Erythroblast (primary cell): ENCODE data around the gene PITPNC1.

Experiments used
- DNase-seq, 2 experiments: peaks; one replicate each; lab custom pipeline; 2025; lab: John Stamatoyannopoulos, UW
- GATA1 ChIP-seq: IDR thresholded peaks from 2 replicates; pipeline ENCODE4 v1.6.1; 2011; ENCODE audit warnings: low read depth, mild to moderate bottlenecking, control low read depth, low read length, moderate library complexity
- POLR2A ChIP-seq: IDR thresholded peaks from 2 replicates; pipeline ENCODE4 v1.6.1; 2011; ENCODE audit warnings: mild to moderate bottlenecking, low read length

PITPNC1 gene

GRCh38 chr17:67655478-67656148 is 278.5 kb downstream of the PITPNC1 start:
- TF ChIP-seq POLR2A, result no peak
- TF ChIP-seq GATA1, result no peak
- no peak for DNase-seq

- no peak for TF ChIP-seq POLR2A
- TF ChIP-seq GATA1, result no peak
- DNase-seq, result no peak
Observed at GRCh38 chr17:67656494-67657203, 279.6 kb downstream of the PITPNC1 start.

GRCh38 chr17:67657596-67657995 is 280.5 kb downstream of the PITPNC1 start:
- no peak for DNase-seq
- TF ChIP-seq POLR2A (no peak), GATA1 (no peak)

GRCh38 chr17:67658265-67658664 is 281.2 kb downstream of the PITPNC1 start:
- no peak for DNase-seq
- TF ChIP-seq POLR2A (no peak), GATA1 (no peak)

- no peak for DNase-seq
- TF ChIP-seq GATA1, result no peak
- no peak for TF ChIP-seq POLR2A
Observed at GRCh38 chr17:67659028-67659427, 281.9 kb downstream of the PITPNC1 start.

GRCh38 chr17:67662712-67663111 is 285.6 kb downstream of the PITPNC1 start:
- no peak for TF ChIP-seq GATA1
- no peak for TF ChIP-seq POLR2A
- no peak for DNase-seq

- DNase-seq, result no peak
- no peak for TF ChIP-seq POLR2A
- no peak for TF ChIP-seq GATA1
Observed at GRCh38 chr17:67663457-67663856, 286.4 kb downstream of the PITPNC1 start.

GRCh38 chr17:67666028-67666427 is 288.9 kb downstream of the PITPNC1 start:
- DNase-seq, result no peak
- no peak for TF ChIP-seq POLR2A
- no peak for TF ChIP-seq GATA1

- TF ChIP-seq GATA1, result no peak
- TF ChIP-seq POLR2A, result no peak
Observed at GRCh38 chr17:67666710-67667109, 289.6 kb downstream of the PITPNC1 start.

GRCh38 chr17:67671493-67671892 is 294.4 kb downstream of the PITPNC1 start:
- no peak for DNase-seq
- no peak for TF ChIP-seq POLR2A
- TF ChIP-seq GATA1, result no peak

More at GRCh38 chr17:67666710-67667109, 289.6 kb downstream of the PITPNC1 start:
- DNase-seq, result no peak

- DNase-seq, result no peak
- no peak for TF ChIP-seq POLR2A
- TF ChIP-seq GATA1, result no peak
Observed at GRCh38 chr17:67672592-67673335, 295.7 kb downstream of the PITPNC1 start.

GRCh38 chr17:67675481-67675880 is 298.4 kb downstream of the PITPNC1 start:
- TF ChIP-seq POLR2A (no peak), GATA1 (no peak)
- no peak for DNase-seq

GRCh38 chr17:67676305-67676704 is 299.2 kb downstream of the PITPNC1 start:
- DNase-seq, result no peak
- TF ChIP-seq GATA1 (no peak), POLR2A (no peak)

- DNase-seq, result no peak
- TF ChIP-seq POLR2A (no peak), GATA1 (no peak)
Observed at GRCh38 chr17:67678414-67678813, 301.3 kb downstream of the PITPNC1 start.
